GM23338 (cell line): ENCODE results near the gene HRK. TPM values are rescaled to one million over a fixed set of nuclear protein-coding genes. Genes with fewer than 3 reads are reported as not detected.

Experiments used
- ATAC-seq: fragments of 200-7000 bp; cut with Tn5 transposase; 3 replicates; pipeline ENCODE4 v1.9.1; 2020
- DNase-seq: peaks from one replicate; pipeline ENCODE4 v3.0.0-alpha.2; 2015; ENCODE audit warnings: low spot score
- H2AFZ ChIP-seq: fragments of 200-600 bp; sonication (generic); 2 replicates; pipeline ENCODE4 v1.8.0; 2016; ENCODE audit warnings: antibody characterized with exemption, mild to moderate bottlenecking, moderate library complexity
- H3F3A ChIP-seq: fragments of 200-600 bp; sonication (generic); replicated peaks from 2 replicates; pipeline ENCODE4 v1.8.0; 2017; ENCODE audit warnings: antibody characterized with exemption, mixed run types, low read depth
- H3K27ac ChIP-seq: fragments of 200-600 bp; sonication (generic); 2 replicates; pipeline ENCODE4 v1.6.1; 2016; ENCODE audit warnings: low read depth
- H3K27me3 ChIP-seq: fragments of 200-600 bp; sonication (generic); 2 replicates; pipeline ENCODE4 v1.8.0; 2016; ENCODE audit warnings: mild to moderate bottlenecking, mixed run types, moderate library complexity; ENCODE audit not compliant: insufficient read depth
- H3K36me3 ChIP-seq: fragments of 200-600 bp; sonication (generic); 2 replicates; pipeline ENCODE4 v1.8.0; 2016; ENCODE audit warnings: mild to moderate bottlenecking; ENCODE audit not compliant: insufficient read depth
- H3K4me1 ChIP-seq: fragments of 200-600 bp; sonication (generic); 2 replicates; pipeline ENCODE4 v1.8.0; 2016; ENCODE audit warnings: mild to moderate bottlenecking, moderate library complexity; ENCODE audit not compliant: insufficient read depth
- H3K4me2 ChIP-seq: fragments of 200-600 bp; sonication (generic); 2 replicates; pipeline ENCODE4 v1.7.1; 2017; ENCODE audit warnings: mixed run types
- H3K4me3 ChIP-seq: fragments of 200-600 bp; sonication (generic); 2 replicates; pipeline ENCODE4 v1.6.1; 2016; ENCODE audit warnings: mixed run types
- H3K79me2 ChIP-seq: fragments of 200-600 bp; sonication (generic); replicated peaks from 2 replicates; pipeline ENCODE4 v1.8.0; 2017; ENCODE audit warnings: mild to moderate bottlenecking; ENCODE audit not compliant: insufficient read depth
- H3K9me2 ChIP-seq: fragments of 200-600 bp; sonication (generic); 2 replicates; pipeline ENCODE4 v1.8.0; 2017; ENCODE audit not compliant: insufficient read depth
- H4K20me1 ChIP-seq: fragments of 200-600 bp; sonication (generic); replicated peaks from 2 replicates; pipeline ENCODE4 v1.8.0; 2017; ENCODE audit warnings: mild to moderate bottlenecking; ENCODE audit not compliant: insufficient read depth
- H3K27ac Mint-ChIP-seq: 2 replicates; pipeline ENCODE4 v1.8.0; 2020; ENCODE audit warnings: inconsistent platforms, mild to moderate bottlenecking, moderate library complexity, mixed read lengths
- H3K27me3 Mint-ChIP-seq: 3 replicates; pipeline ENCODE4 v1.8.0; 2022; ENCODE audit warnings: low read depth, mild to moderate bottlenecking, moderate library complexity, mixed read lengths, inconsistent platforms; ENCODE audit not compliant: insufficient read depth, poor library complexity
- H3K36me3 Mint-ChIP-seq: 3 replicates; pipeline ENCODE4 v1.8.0; 2021; ENCODE audit warnings: low read depth, mild to moderate bottlenecking, inconsistent platforms, moderate library complexity, mixed read lengths
- H3K4me1 Mint-ChIP-seq: 3 replicates; pipeline ENCODE4 v1.8.0; 2020; ENCODE audit warnings: mild to moderate bottlenecking, inconsistent platforms, mixed read lengths
- H3K4me3 Mint-ChIP-seq: 3 replicates; pipeline ENCODE4 v1.8.0; 2021; ENCODE audit warnings: moderate library complexity, mild to moderate bottlenecking, inconsistent platforms, mixed read lengths
- H3K9me3 Mint-ChIP-seq: 3 replicates; pipeline ENCODE4 v1.8.0; 2020; ENCODE audit warnings: moderate library complexity, mild to moderate bottlenecking, inconsistent platforms, mixed read lengths
- CREB1 ChIP-seq: fragments of 250-450 bp; sonication (Bioruptor Pico); IDR thresholded peaks from 2 replicates; pipeline ENCODE4 v1.5.0; 2020; ENCODE audit warnings: low read depth, mild to moderate bottlenecking, moderate library complexity
- CTCF ChIP-seq, 2 experiments: fragments of 200-600 bp in 1 of 2; sonication (generic) in 1 of 2; conservative IDR thresholded peaks; 2 replicates each; pipeline versions ENCODE4 v1.5.1 to v1.6.1; 2016 to 2017; ENCODE audit warnings: antibody characterized with exemption in 2 of 2, low read depth in 2 of 2, mild to moderate bottlenecking in 2 of 2, moderate library complexity in 1 of 2
- ETS1 ChIP-seq: IDR thresholded peaks from 2 replicates; pipeline ENCODE4 v1.6.1; 2016; ENCODE audit warnings: antibody characterized with exemption
- EZH2 ChIP-seq: fragments of 200-600 bp; sonication (generic); IDR thresholded peaks from one replicate; pipeline ENCODE4 v1.8.0; 2017; ENCODE audit warnings: antibody characterized with exemption, mild to moderate bottlenecking, low read depth; ENCODE audit not compliant: unreplicated experiment
- EZH2phosphoT487 ChIP-seq: fragments of 200-600 bp; sonication (generic); IDR thresholded peaks from one replicate; pipeline ENCODE4 v1.8.1; 2018; ENCODE audit warnings: antibody characterized with exemption; ENCODE audit not compliant: unreplicated experiment
- JUNB ChIP-seq: IDR thresholded peaks from one replicate; pipeline ENCODE4 v1.6.1; 2016; ENCODE audit warnings: antibody characterized with exemption; ENCODE audit not compliant: unreplicated experiment
- NANOG ChIP-seq: IDR thresholded peaks from 2 replicates; pipeline ENCODE4 v1.6.1; 2016; ENCODE audit warnings: antibody characterized with exemption, borderline replicate concordance
- POLR2AphosphoS5 ChIP-seq: IDR thresholded peaks from 2 replicates; pipeline ENCODE4 v1.6.1; 2016; ENCODE audit warnings: antibody characterized with exemption, low read depth
- REST ChIP-seq: IDR thresholded peaks from one replicate; pipeline ENCODE4 v1.6.1; 2018; ENCODE audit warnings: antibody characterized with exemption; ENCODE audit not compliant: unreplicated experiment
- STAT1 ChIP-seq: IDR thresholded peaks from one replicate; pipeline ENCODE4 v1.6.1; 2016; ENCODE audit warnings: antibody characterized with exemption; ENCODE audit not compliant: unreplicated experiment
- ZNF114 ChIP-seq: fragments of 250-450 bp; sonication (Bioruptor Pico); IDR thresholded peaks from 2 replicates; pipeline ENCODE4 v1.5.0; 2020; ENCODE audit warnings: mild to moderate bottlenecking, moderate library complexity
- ZNF331 ChIP-seq: fragments of 250-450 bp; sonication (Bioruptor Pico); IDR thresholded peaks from 2 replicates; pipeline ENCODE4 v1.5.0; 2020; ENCODE audit warnings: low read depth, mild to moderate bottlenecking, moderate library complexity
- ZNF462 ChIP-seq: fragments of 250-450 bp; sonication (Bioruptor Pico); IDR thresholded peaks from 2 replicates; pipeline ENCODE4 v1.5.0; 2020; ENCODE audit warnings: mild to moderate bottlenecking, moderate library complexity
- polyA plus RNA-seq: library from polyadenylated mRNA; unstranded; fragments of >200 nt; fragmentation: Nextera tagmentation; extraction: Ambion mirVana; gene quantifications from 2 replicates; pipeline ENCODE4 v1.2.1, GENCODE V29; 2016
- total RNA-seq: library from RNA; depleted of rRNA; stranded (reverse); fragments of >200 nt; shearing (Covaris generic); gene quantifications from 2 replicates; pipeline ENCODE4 v1.2.3, GENCODE V29; 2014

Gene HRK
- total and polyA plus RNA-seq, 2 experiments from 2014 or later, result 1.7 to 1.9 TPM

- Mint-ChIP-seq H3K9me3 (no peaks in the 10 kb centered on the region), H3K4me3 (no peak overlapping the region), H3K27ac (no peak overlapping the region), H3K36me3 (peaks cover 13% of the 10 kb centered on the region; the same call in 2 of the 3 replicates), H3K4me1 (peaks cover 17% of the 10 kb centered on the region), H3K27me3 (no peaks in the 10 kb centered on the region)
- TF ChIP-seq CTCF (conservative IDR thresholded peaks at IDR 0.05; ENCODE audit: low read depth in 2 of 2) (no peak), REST (no peak), JUNB (no peak), ETS1 (no peak), EZH2 (no peak), ZNF114 (no peak), ZNF331 (CRISPR knock-in tag) (no peak), CREB1 (CRISPR knock-in tag) (no peak), STAT1 (no peak), POLR2AphosphoS5 (no peak), EZH2phosphoT487 (no peak), ZNF462 (CRISPR knock-in tag) (no peak), NANOG (no peak)
- Histone ChIP-seq H2AFZ (no peak overlapping the region), H3K4me2 (no peak overlapping the region), H3K4me1 (no peaks in the 10 kb centered on the region), H3K79me2 (peaks cover 3% of the 10 kb centered on the region), H3K9me2 (no peaks in the 10 kb centered on the region), H3F3A (no peaks in the 10 kb centered on the region), H3K27ac (no peak overlapping the region), H3K4me3 (no peak overlapping the region), H3K27me3 (no peaks in the 10 kb centered on the region), H3K36me3 (no peaks in the 10 kb centered on the region; the same call in none of the 2 replicates), H4K20me1 (peaks cover 3% of the 10 kb centered on the region)
- ATAC-seq (no peak), DNase-seq (no peak)
Measured at GRCh38 chr12:116929885-116930284, 48.6 kb upstream of the HRK start.
